ENCODE results near the gene PDZD7. TPM values are rescaled to one million over a fixed set of nuclear protein-coding genes. Genes with fewer than 3 reads are reported as not detected.

PDZD7 gene
- total and polyA plus RNA-seq, 9 donors: 0.07 to 1.2 (median 0.63) TPM

DNA sequence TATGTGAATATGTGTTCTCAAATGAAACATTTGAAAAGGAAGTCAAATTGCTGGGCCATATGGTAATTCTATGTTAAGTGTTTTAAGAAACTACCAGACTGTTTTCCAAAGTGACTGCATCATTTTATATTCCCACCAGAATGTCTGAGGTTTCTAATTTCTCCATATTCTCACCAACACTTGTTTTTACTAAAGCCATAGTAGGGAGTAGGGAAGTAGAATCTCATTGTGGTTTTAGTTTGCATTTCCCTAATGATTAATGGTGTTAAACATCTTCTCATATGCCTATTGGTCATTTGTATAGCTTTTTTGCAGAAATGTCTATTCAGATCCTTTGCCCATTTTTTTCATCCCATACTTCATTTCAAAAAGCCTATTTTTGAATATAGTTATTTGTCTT lies 70.7 kb downstream of the PDZD7 start:
- DNase-seq: no peak
- no peaks in the 10 kb centered on the region for H3K9me3 ChIP-seq
- no peaks in the 10 kb centered on the region for H3K36me3 ChIP-seq
- H3K27ac ChIP-seq: no peak overlapping the region
- H3K4me1 ChIP-seq (ENCODE audit: insufficient read depth): no peaks in the 10 kb centered on the region
- H3K4me3 ChIP-seq: no peak overlapping the region
- intact Hi-C loops (cut with DNase I): loop anchor here in 1 of 4 donors (10.0 kb wide), 1 partner anchor 75 kb away; no protein-coding TSS in a partner anchor
- no peaks in the 10 kb centered on the region for H3K27me3 ChIP-seq
- no peak for TF ChIP-seq POLR2A (IDR thresholded peaks at IDR 0.05)
- TF ChIP-seq EP300 (IDR thresholded peaks at IDR 0.05): no peak
- TF ChIP-seq, protein P1, sequence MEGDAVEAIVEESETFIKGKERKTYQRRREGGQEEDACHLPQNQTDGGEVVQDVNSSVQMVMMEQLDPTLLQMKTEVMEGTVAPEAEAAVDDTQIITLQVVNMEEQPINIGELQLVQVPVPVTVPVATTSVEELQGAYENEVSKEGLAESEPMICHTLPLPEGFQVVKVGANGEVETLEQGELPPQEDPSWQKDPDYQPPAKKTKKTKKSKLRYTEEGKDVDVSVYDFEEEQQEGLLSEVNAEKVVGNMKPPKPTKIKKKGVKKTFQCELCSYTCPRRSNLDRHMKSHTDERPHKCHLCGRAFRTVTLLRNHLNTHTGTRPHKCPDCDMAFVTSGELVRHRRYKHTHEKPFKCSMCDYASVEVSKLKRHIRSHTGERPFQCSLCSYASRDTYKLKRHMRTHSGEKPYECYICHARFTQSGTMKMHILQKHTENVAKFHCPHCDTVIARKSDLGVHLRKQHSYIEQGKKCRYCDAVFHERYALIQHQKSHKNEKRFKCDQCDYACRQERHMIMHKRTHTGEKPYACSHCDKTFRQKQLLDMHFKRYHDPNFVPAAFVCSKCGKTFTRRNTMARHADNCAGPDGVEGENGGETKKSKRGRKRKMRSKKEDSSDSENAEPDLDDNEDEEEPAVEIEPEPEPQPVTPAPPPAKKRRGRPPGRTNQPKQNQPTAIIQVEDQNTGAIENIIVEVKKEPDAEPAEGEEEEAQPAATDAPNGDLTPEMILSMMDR (IDR thresholded peaks at IDR 0.05): no peak

MicroRNA genes within 50 kb of the gene (microRNA counts, 767-probe panel; counts per million panel counts)
- microRNA hsa-miR-608: 530 counts per million, percentile 78 among the panel's probes with 10 or more counts

Small RNA genes lying within 50 kb of the gene (microRNA-seq; reads per million reads assigned to microRNA genes)
- 0 reads per million in 3 donors for gene MIR608

Small RNA genes lying within 50 kb of the gene (small RNA-seq; reads per million reads assigned to genes)
- gene MIR608: not detected

Other genes with a start within 250 kb of the PDZD7 start
- 10 to 100 TPM; 27.0 to 81.9 (median 42.1) TPM for gene SLF2, start 118.2 kb downstream of the PDZD7 start, total RNA-seq
- gene SLF2, start 118.2 kb downstream of the PDZD7 start, polyA plus RNA-seq: 10 to 100 TPM; 19.6 to 20.5 TPM
- 10 to 100 TPM in 5 of 7 donors, 1 to 10 TPM in 2; 5.9 to 24.9 (median 13.1) TPM for gene SEMA4G, start 61.6 kb downstream of the PDZD7 start, total RNA-seq
- gene SEMA4G, start 61.6 kb downstream of the PDZD7 start, polyA plus RNA-seq: 10 to 100 TPM in 1 of 2 donors, 1 to 10 TPM in 1; 9.1 to 25.5 TPM
- 100 to 1,000 TPM in 1 of 7 donors, 10 to 100 TPM in 6; 68.2 to 113 (median 83.3) TPM for gene MRPL43, start 43.6 kb downstream of the PDZD7 start, total RNA-seq
- 100 to 1,000 TPM in 1 of 2 donors, 10 to 100 TPM in 1; 56.6 to 126 TPM for gene MRPL43, start 43.6 kb downstream of the PDZD7 start, polyA plus RNA-seq
- gene TWNK, start 43.6 kb downstream of the PDZD7 start, total RNA-seq: 10 to 100 TPM in 4 of 7 donors, 1 to 10 TPM in 3; 2.4 to 13.9 (median 10.7) TPM
- 10 to 100 TPM in 1 of 2 donors, 1 to 10 TPM in 1; 5.3 to 12.5 TPM for gene TWNK, start 43.6 kb downstream of the PDZD7 start, polyA plus RNA-seq
- 100 to 1,000 TPM in 2 of 7 donors, 10 to 100 TPM in 5; 60.6 to 121 (median 77.4) TPM for gene LZTS2, start 31.3 kb downstream of the PDZD7 start, total RNA-seq
- 10 to 100 TPM in 1 of 2 donors, 1 to 10 TPM in 1; 9.4 to 93.9 TPM for gene LZTS2, start 31.3 kb downstream of the PDZD7 start, polyA plus RNA-seq
- gene SFXN3, start 105 bp upstream of the PDZD7 start, total RNA-seq: 10 to 100 TPM; 20.2 to 47.0 (median 28.6) TPM
- 10 to 100 TPM; 26.5 to 51.5 TPM for gene SFXN3, start 105 bp upstream of the PDZD7 start, polyA plus RNA-seq
- gene KAZALD1, start 30.9 kb upstream of the PDZD7 start, total RNA-seq: 1 to 10 TPM in 2 of 7 donors, under 1 TPM in 3, not detected in 2; 0.57 to 1.4 (median 0.94) TPM
- 1 to 10 TPM in 1 of 2 donors, under 1 TPM in 1; 0.46 to 1.9 TPM for gene KAZALD1, start 30.9 kb upstream of the PDZD7 start, polyA plus RNA-seq
- not detected for gene TLX1, start 100.2 kb upstream of the PDZD7 start, total RNA-seq
- gene TLX1, start 100.2 kb upstream of the PDZD7 start, polyA plus RNA-seq: not detected
- gene LBX1, start 198.3 kb upstream of the PDZD7 start, total RNA-seq: not detected
- gene LBX1, start 198.3 kb upstream of the PDZD7 start, polyA plus RNA-seq: not detected

Data from ovary (tissue), 9 donors.